Liver (tissue), 9 donors: ENCODE measurements around the gene FLT1. TPM values are rescaled to one million over a fixed set of nuclear protein-coding genes. Genes with fewer than 3 reads are reported as not detected.
A peak's percentile ranks its signal among the peaks of the same experiment; 100 is the strongest.

ENCODE experiments used
- DNase-seq: peaks from one replicate; pipeline ENCODE4 v3.0.0-alpha.2; 2017; ENCODE audit warnings: low spot score
- H3K27ac ChIP-seq, 2 donors: one replicate each; pipeline ENCODE4 v1.7.0; 2013; ENCODE audit warnings: inconsistent platforms in 2 of 2, low read length in 2 of 2, control low read depth in 1 of 2, low read depth in 1 of 2, mild to moderate bottlenecking in 1 of 2
- H3K27me3 ChIP-seq, 4 donors: one replicate each; pipeline versions ENCODE4 v1.6.1 to v1.7.0; 2013; ENCODE audit warnings: low read length in 3 of 4, inconsistent platforms in 1 of 4, mild to moderate bottlenecking in 1 of 4, moderate library complexity in 1 of 4; ENCODE audit not compliant: control insufficient read depth in 4 of 4, insufficient read depth in 4 of 4
- H3K36me3 ChIP-seq, 4 donors: one replicate each; pipeline versions ENCODE4 v1.6.1 to v1.7.0; 2013; ENCODE audit warnings: low read length in 3 of 4, mild to moderate bottlenecking in 3 of 4, low read depth in 1 of 4, moderate library complexity in 1 of 4; ENCODE audit not compliant: control insufficient read depth in 4 of 4, insufficient read depth in 3 of 4
- H3K4me1 ChIP-seq, 4 donors: one replicate each; pipeline versions ENCODE4 v1.6.1 to v1.7.0; 2013; ENCODE audit warnings: low read length in 3 of 4, mild to moderate bottlenecking in 3 of 4, moderate library complexity in 1 of 4; ENCODE audit not compliant: control insufficient read depth in 4 of 4, insufficient read depth in 4 of 4
- H3K4me3 ChIP-seq, 3 donors: one replicate each; pipeline versions ENCODE4 v1.6.1 to v1.7.0; 2013; ENCODE audit warnings: low read length in 3 of 3, control low read depth in 1 of 3, low read depth in 1 of 3, mild to moderate bottlenecking in 1 of 3
- H3K9ac ChIP-seq, 2 donors: one replicate each; pipeline ENCODE4 v1.7.0; 2013; ENCODE audit warnings: low read length in 2 of 2, mild to moderate bottlenecking in 2 of 2, moderate library complexity in 2 of 2, control low read depth in 1 of 2, low read depth in 1 of 2
- H3K9me3 ChIP-seq, 4 donors: one replicate each; pipeline versions ENCODE4 v1.6.1 to v1.7.0; 2013; ENCODE audit warnings: low read length in 3 of 4; ENCODE audit not compliant: control insufficient read depth in 4 of 4
- FOXA1 ChIP-seq: IDR thresholded peaks from 2 replicates; pipeline ENCODE4 v1.6.1; 2016; ENCODE audit warnings: antibody characterized with exemption
- FOXA2 ChIP-seq: IDR thresholded peaks from 2 replicates; pipeline ENCODE4 v1.6.1; 2016; ENCODE audit warnings: antibody characterized with exemption
- GABPA ChIP-seq, 2 donors: IDR thresholded peaks in 1 of 2; conservative IDR thresholded peaks in 1 of 2; 2 replicates each; pipeline ENCODE4 v1.6.1; 2016; ENCODE audit warnings: antibody characterized with exemption in 2 of 2, mild to moderate bottlenecking in 1 of 2, moderate library complexity in 1 of 2
- HNF4G ChIP-seq: IDR thresholded peaks from 2 replicates; pipeline ENCODE4 v1.6.1; 2016; ENCODE audit warnings: antibody characterized with exemption
- JUND ChIP-seq, 2 donors: IDR thresholded peaks; 2 replicates each; pipeline ENCODE4 v1.6.1; 2016; ENCODE audit warnings: antibody characterized with exemption in 2 of 2
- MAX ChIP-seq: IDR thresholded peaks from 2 replicates; pipeline ENCODE4 v1.6.1; 2016; ENCODE audit warnings: antibody characterized with exemption
- NR2F2 ChIP-seq: IDR thresholded peaks from 2 replicates; pipeline ENCODE4 v1.6.1; 2016; ENCODE audit warnings: antibody characterized with exemption
- RAD21 ChIP-seq, 2 donors: IDR thresholded peaks; 2 replicates each; pipeline ENCODE4 v1.6.1; 2016; ENCODE audit warnings: antibody characterized with exemption in 2 of 2, mild to moderate bottlenecking in 2 of 2
- RXRA ChIP-seq, 2 donors: IDR thresholded peaks; 2 replicates each; pipeline ENCODE4 v1.6.1; 2017 to 2018; ENCODE audit warnings: antibody characterized with exemption in 2 of 2, mild to moderate bottlenecking in 1 of 2
- TAF1 ChIP-seq: conservative IDR thresholded peaks from 2 replicates; pipeline ENCODE4 v1.6.1; 2016; ENCODE audit warnings: antibody characterized with exemption, mild to moderate bottlenecking
- ZBTB33 ChIP-seq: IDR thresholded peaks from 2 replicates; pipeline ENCODE4 v1.6.1; 2016; ENCODE audit warnings: antibody characterized with exemption
- WGBS: extraction: QIAGEN DNeasy Blood & Tissue Kit; methylation state at CpG from one replicate; pipeline ENCODE4 v1.1.7; 2013; 5-methylcytosine and 5-hydroxymethylcytosine counted together
- polyA plus RNA-seq, 2 donors: library from polyadenylated mRNA; stranded (reverse) in 1 of 2; unstranded in 1 of 2; fragments of 200-250 nt in 1 of 2; fragments of >200 nt in 1 of 2; fragmentation: Nextera tagmentation in 1 of 2; extraction: Ambion mirVana in 1 of 2; gene quantifications; one replicate each; pipeline versions ENCODE4 v1.2.1 to v1.2.3, GENCODE V29; 2013 to 2015
- total RNA-seq, 2 donors: library from RNA; depleted of rRNA; stranded (reverse); fragments of >200 nt; gene quantifications; one replicate each; pipeline ENCODE4 v1.2.3, GENCODE V29; 2014
- TF ChIP-seq, protein P1 (sequence below): IDR thresholded peaks from 2 replicates; pipeline ENCODE4 v1.6.1; 2016; ENCODE audit warnings: antibody characterized with exemption, mild to moderate bottlenecking
- TF ChIP-seq, protein P2 (sequence below): fragments of 150-350 bp; IDR thresholded peaks from 2 replicates; pipeline ENCODE4 v1.5.1; 2017; ENCODE audit warnings: improper control_type of control experiment, low read depth, low read length; ENCODE audit not compliant: missing input control
- donor health status: healthy.
- donor health status: healthy.
- donor health status: healthy.
- donor health status: healthy.
- donor health status: healthy.

Gene FLT1
- total and polyA plus RNA-seq, 4 donors: 4.1 to 19.7 (median 9.3) TPM

DNA sequence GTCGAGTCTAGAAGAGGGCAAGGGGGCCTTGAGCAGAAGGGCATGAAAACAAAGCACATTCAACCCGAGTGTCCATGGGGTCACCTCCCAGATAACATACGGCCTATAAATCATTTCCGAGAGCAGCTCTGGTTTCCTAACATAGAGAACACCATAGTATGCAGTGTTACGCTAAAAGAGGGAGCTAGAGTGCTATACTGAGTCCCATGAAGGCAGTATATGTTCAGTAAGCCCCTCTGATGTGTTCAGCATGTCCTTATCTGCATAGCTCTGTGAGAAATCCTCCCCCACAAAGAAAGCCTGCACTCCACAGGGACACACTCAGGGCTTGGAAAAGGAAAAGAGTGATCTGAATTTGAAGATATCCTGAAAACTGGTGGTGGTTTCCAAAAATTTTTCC is 175.4 kb downstream of the FLT1 start:
- no peak overlapping the region for H3K27ac ChIP-seq
- 79% methylated on average over 5 of the region's 5 CpGs for WGBS

GRCh38 chr13:28318496-28318895 is 176.4 kb downstream of the FLT1 start:
- no peak overlapping the region for H3K4me3 ChIP-seq
- H3K9ac ChIP-seq: no peak overlapping the region
- H3K27me3 ChIP-seq: no peaks in the 10 kb centered on the region
- DNase-seq: no peak
- H3K27ac ChIP-seq: no peak overlapping the region
- 84% methylated on average over 7 of the region's 7 CpGs for WGBS
- TF ChIP-seq NR2F2 (no peak), RXRA (IDR thresholded peaks at IDR 0.05) (no peak)
- TF ChIP-seq, protein P1, sequence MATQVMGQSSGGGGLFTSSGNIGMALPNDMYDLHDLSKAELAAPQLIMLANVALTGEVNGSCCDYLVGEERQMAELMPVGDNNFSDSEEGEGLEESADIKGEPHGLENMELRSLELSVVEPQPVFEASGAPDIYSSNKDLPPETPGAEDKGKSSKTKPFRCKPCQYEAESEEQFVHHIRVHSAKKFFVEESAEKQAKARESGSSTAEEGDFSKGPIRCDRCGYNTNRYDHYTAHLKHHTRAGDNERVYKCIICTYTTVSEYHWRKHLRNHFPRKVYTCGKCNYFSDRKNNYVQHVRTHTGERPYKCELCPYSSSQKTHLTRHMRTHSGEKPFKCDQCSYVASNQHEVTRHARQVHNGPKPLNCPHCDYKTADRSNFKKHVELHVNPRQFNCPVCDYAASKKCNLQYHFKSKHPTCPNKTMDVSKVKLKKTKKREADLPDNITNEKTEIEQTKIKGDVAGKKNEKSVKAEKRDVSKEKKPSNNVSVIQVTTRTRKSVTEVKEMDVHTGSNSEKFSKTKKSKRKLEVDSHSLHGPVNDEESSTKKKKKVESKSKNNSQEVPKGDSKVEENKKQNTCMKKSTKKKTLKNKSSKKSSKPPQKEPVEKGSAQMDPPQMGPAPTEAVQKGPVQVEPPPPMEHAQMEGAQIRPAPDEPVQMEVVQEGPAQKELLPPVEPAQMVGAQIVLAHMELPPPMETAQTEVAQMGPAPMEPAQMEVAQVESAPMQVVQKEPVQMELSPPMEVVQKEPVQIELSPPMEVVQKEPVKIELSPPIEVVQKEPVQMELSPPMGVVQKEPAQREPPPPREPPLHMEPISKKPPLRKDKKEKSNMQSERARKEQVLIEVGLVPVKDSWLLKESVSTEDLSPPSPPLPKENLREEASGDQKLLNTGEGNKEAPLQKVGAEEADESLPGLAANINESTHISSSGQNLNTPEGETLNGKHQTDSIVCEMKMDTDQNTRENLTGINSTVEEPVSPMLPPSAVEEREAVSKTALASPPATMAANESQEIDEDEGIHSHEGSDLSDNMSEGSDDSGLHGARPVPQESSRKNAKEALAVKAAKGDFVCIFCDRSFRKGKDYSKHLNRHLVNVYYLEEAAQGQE: no peak
- H3K4me1 ChIP-seq: peaks cover 0 to 5% (median 0%) of the 10 kb centered on the region in 4 donors
- no peaks in the 10 kb centered on the region for H3K9me3 ChIP-seq
- H3K36me3 ChIP-seq: no peaks in the 10 kb centered on the region

More for the DNA sequence above, 175.4 kb downstream of the FLT1 start:
- no peaks in the 10 kb centered on the region for H3K9me3 ChIP-seq
- no peaks in the 10 kb centered on the region for H3K36me3 ChIP-seq
- no peak overlapping the region for H3K9ac ChIP-seq
- TF ChIP-seq MAX: no peak
- TF ChIP-seq NR2F2: peak; percentile 43
- H3K4me3 ChIP-seq: no peak overlapping the region
- H3K27me3 ChIP-seq: no peaks in the 10 kb centered on the region
- peaks cover 0 to 5% (median 0%) of the 10 kb centered on the region in 4 donors for H3K4me1 ChIP-seq
- DNase-seq: no peak

DNA sequence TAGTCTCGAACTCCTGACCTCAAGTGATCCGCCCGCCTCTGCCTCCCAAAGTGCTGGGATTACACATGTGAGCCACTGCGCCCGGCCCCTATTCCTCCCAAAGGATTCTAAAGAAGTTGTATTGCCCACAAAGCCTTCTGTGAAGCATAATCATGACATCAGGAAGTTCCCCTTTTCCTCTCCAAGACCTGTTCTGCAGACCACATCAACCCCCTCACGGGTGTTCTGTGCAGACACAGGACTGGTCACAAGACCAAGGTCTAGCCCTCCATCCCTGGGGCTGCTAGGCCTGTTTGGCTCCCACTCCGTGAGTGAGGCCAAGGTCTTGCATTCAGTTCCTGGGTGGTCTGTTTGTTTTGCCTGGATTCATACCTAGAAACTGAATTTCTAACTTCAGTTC is 178.1 kb downstream of the FLT1 start:
- no peak for TF ChIP-seq HNF4G
- TF ChIP-seq, protein P2, sequence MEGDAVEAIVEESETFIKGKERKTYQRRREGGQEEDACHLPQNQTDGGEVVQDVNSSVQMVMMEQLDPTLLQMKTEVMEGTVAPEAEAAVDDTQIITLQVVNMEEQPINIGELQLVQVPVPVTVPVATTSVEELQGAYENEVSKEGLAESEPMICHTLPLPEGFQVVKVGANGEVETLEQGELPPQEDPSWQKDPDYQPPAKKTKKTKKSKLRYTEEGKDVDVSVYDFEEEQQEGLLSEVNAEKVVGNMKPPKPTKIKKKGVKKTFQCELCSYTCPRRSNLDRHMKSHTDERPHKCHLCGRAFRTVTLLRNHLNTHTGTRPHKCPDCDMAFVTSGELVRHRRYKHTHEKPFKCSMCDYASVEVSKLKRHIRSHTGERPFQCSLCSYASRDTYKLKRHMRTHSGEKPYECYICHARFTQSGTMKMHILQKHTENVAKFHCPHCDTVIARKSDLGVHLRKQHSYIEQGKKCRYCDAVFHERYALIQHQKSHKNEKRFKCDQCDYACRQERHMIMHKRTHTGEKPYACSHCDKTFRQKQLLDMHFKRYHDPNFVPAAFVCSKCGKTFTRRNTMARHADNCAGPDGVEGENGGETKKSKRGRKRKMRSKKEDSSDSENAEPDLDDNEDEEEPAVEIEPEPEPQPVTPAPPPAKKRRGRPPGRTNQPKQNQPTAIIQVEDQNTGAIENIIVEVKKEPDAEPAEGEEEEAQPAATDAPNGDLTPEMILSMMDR: no peak
- TF ChIP-seq TAF1: no peak
- no peak for TF ChIP-seq FOXA1
- TF ChIP-seq FOXA2: no peak
- TF ChIP-seq JUND (IDR thresholded peaks at IDR 0.05): no peak
- no peak for TF ChIP-seq NR2F2
- no peak for TF ChIP-seq RAD21 (IDR thresholded peaks at IDR 0.05)
- TF ChIP-seq GABPA (IDR thresholded peaks at IDR 0.05 in 1 of 2, conservative IDR thresholded peaks at IDR 0.05 in 1 of 2): no peak
- no peak for TF ChIP-seq ZBTB33
- H3K27ac ChIP-seq: no peak overlapping the region
- WGBS: 85% methylated on average over 7 of the region's 7 CpGs

More for the DNA sequence above, 178.1 kb downstream of the FLT1 start:
- DNase-seq: no peak
- Histone ChIP-seq H3K9me3 (no peaks in the 10 kb centered on the region), H3K4me1 (peaks cover 0 to 5% (median 0%) of the 10 kb centered on the region in 4 donors), H3K9ac (no peak overlapping the region), H3K4me3 (no peak overlapping the region), H3K36me3 (no peaks in the 10 kb centered on the region), H3K27me3 (no peaks in the 10 kb centered on the region)
